Stimulated activated CD4-positive, alpha-beta T cell treated with anti-CD3 and anti-CD28 coated beads, Interleukin-4, amount 100 ng/mL, for 1 hour (primary cell): ENCODE results near the gene KRTAP10-12.
A peak's percentile ranks its signal among the peaks of the same experiment; 100 is the strongest.

Source experiments
- DNase-seq: peaks from one replicate; pipeline ENCODE4 v3.0.0-alpha.2; 2020

KRTAP10-12 gene

DNA sequence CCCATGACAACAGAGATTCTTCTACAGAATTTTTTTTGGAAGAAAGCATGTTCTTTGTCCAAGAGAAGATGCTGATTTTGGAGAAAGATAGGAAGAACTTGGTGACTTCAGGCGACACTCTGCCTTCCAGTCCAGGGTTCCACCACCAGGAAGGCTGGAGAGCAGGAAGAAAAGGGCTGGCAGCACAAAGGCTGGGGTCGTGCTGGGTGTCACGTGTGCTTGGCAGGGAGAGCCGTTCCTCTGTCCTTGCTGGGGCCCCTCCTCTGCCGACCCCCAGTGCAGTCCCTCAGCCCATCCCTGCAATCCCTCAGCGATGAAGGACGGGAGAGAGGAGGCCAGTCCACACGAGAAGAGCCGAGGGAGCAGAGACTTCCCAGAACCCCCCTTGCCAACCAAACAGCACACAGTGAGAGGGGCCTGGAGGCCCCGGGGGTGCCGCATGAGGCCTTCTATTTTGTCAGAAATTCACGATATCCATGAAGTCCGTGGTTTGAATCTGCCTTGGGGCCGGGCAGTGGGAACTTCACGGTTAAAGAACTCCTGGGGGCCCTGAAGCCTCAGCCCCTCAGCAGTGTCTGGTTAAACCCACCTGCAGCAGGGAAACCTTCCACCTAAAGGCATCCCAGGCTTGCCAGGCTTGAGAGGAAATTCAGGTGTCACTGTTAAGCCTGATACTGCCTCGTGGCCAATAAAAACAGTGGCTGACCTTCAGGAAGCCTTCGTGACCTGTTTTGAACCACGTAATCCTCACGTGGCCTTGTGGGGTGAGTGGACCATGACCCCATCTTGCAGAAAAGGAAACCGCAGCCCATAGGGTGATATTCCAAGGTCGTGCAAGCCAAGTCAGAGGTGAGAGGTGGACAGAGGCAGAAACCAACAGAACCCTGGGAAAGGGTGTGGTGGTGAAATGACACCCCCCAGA lies 3.4 kb downstream of the KRTAP10-12 start:
- DNase-seq: no peak

DNA sequence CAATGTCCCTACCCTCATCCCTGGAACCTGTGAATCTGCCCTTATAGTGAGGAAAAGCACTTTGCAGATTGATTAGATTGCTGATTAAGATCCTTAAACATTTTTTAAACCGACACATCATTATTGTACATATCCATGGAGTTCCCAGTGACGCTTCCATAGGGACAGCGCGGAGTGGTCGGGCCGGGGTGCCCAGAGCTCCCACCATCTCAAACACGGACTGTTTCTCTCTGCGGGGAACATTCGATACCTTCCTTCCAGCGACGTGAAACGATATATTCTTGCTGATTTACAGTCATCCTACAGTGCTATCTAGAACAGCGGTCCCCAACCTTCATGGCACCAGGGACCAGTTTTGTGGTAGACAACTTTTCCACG lies 4.0 kb downstream of the KRTAP10-12 start:
- DNase-seq: no peak

DNA sequence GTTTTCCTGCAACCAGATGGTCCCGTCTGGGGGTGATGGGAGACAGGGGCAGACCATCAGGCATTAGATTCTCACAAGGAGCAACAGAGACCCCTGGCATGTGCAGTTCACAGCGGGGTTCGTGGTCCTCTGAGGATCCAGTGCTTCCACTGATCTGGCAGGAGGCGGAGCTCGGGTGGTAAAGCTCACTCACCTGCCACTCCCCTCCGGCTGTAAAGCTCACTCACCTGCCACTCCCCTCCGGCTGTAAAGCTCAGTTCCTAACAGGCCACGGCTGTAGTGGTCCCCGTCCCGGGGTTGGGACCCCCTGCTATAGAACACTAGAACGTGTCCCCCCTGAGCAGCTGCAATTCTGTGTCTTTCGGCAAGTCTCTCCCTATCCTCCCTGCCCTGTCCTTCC lies 4.6 kb downstream of the KRTAP10-12 start:
- DNase-seq: no peak

DNA sequence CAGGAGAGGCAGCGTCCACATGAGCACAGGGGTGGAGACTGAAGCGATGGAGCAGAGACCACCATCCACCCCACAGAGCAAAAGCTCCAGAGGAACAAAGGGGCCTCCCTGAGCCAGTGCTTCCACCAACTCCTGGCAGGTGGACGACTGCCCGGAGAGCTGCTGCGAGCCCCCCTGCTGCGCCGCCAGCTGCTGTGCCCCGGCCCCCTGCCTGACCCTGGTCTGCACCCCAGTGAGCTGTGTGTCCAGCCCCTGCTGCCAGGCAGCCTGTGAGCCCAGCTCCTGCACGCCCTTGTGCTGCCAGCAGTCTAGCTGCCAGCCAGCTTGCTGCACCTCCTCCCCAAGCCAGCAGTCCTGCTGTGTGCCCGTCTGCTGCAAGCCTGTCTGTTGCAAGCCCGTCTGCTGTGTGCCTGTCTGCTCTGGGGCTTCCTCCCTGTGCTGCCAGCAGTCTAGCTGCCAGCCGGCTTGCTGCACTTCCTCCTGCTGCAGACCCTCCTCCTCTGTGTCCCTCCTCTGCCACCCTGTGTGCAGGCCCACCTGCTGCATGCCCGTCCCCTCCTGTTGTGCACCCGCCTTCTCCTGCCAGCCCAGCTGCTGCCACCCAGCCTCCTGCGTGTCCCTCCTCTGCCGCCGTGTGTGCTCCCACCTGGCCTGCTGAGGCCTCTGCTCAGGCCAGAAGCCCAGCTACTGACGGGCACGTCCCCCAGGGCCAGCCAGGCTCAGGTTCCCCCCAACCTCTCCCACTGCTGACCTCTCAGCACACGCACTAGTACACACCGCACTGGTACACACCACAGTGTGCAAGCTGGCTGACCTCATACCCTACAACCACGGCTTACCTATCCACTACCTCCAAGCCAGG lies 5.4 kb downstream of the KRTAP10-12 start:
- DNase-seq: no peak

DNA sequence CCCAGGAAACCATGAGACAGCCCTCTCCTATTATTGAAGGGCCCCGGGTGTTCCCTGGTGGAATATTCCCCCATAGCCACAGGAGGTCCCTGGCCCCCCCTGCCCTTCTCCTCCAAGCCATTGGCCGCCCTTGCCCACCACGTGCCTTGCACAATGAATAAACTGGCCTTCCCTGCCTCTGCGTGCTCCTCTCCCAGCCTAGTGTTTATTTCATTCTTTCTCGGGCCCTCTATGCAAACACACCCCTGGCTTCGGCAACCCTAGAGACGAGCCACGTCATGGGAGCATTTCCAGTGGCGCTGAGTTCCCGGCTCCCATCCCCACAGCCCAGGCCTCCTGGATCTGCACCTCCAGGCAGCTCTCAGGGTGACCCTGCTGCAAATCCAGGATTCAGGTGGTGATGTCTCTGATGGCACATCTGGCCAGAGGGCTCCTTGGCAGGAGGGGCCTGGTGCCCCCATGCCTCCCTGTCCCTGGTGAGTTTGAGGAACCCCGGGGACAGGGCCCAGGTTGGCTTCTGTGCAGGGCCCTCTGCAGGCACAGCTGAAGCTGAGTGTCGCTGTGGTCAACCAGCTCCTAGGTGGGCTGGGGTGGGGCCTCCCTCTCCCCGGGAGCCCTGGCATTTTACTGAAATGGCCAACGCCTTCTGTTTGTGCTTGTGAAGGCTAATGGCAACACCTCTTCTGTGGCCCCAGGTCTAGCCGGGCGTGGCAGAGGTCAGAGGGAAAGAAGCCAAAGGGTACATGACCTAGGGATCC lies 6.2 kb downstream of the KRTAP10-12 start:
- DNase-seq: no peak

DNA sequence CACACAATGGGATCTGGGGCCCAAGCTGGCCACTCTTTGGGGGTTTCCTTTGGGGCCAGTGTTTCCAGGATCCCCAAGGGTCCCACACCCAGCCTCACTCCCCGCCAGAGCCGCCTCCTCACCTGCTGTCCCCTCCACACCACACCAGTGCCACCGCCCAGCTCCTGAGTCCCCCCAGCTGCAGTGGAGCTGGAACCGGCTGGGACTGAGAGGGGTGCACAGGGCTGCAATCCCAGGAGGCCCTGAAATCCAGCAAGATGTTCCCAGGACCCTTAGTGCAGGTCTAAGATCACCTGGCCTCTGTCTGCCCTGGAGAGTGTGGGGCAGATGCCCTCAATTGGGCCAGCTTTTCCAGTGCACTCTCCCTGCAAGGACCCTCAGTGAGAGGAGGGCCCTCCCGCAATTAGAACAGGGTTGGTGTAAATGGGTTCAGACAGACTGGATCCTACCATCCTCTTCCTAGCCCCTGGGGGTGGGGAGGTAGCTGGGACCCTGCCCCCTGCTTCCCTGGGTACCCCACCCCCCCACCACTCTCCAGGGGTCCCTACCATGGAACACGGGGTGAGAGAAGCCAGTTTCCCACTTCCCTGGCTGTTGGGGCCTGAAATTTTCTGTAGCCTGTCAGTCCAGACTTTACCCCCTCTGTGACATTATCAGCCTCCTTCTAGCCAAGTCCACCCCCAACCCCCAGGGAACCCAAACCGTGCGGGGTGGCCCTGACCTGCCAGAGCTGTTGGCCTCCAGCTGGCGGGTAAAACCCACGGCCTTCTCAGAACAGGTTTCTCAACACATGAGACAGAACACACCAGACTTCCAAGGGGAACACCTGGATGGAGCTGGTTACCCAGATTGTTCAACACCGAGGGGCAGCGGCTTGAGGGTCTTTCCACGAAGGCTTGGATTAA lies 7.0 kb downstream of the KRTAP10-12 start:
- no peak for DNase-seq

DNA sequence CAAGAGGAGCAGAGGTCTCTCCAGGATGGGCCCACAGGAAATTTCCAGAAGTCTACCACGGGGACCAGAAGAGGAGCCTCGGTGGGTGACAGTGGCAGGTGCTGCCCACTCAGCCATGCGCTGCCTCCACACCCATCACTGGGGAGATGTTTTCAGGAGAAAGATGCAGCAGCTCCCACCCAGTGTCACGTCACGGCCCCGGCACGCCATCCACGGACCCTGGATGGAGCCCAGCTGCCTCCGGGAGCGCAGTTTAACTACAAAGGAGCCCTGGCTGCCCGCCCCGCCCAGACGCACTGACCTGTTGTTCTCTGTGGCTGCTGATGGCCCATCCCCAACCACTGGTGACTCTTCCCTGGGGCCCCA lies 7.6 kb downstream of the KRTAP10-12 start:
- no peak for DNase-seq

DNA sequence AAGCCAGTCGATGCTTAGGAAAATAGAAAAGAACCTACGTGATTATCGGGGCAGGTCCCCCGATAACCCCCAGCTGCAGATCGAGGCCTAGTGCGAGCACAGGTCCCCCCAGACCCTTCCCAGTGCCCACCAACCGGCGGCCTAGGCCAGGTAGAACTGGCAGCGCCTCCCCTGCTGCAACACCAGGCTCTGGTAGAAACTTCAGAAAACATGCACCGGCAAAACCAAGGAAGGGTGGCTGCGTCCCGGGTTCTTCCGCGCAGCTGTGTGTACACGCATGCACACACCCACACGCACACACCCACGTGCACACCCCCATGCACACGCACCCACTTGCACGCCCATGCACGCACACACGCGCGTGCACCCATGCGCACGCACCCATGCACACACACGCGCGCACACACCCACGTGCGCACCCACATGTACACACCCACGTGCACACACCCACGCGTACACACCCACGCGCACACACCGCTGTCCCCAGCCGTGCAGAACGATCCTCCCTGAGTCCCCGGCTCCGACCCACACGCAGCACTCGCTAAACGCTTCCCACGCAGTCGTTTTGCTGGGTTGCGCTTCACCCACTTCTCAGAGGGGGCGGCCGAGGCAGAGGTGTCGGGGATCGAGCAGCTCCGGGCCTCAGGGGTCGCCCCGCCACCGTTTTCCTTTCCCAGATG lies 9.2 kb downstream of the KRTAP10-12 start:
- no peak for DNase-seq

DNA sequence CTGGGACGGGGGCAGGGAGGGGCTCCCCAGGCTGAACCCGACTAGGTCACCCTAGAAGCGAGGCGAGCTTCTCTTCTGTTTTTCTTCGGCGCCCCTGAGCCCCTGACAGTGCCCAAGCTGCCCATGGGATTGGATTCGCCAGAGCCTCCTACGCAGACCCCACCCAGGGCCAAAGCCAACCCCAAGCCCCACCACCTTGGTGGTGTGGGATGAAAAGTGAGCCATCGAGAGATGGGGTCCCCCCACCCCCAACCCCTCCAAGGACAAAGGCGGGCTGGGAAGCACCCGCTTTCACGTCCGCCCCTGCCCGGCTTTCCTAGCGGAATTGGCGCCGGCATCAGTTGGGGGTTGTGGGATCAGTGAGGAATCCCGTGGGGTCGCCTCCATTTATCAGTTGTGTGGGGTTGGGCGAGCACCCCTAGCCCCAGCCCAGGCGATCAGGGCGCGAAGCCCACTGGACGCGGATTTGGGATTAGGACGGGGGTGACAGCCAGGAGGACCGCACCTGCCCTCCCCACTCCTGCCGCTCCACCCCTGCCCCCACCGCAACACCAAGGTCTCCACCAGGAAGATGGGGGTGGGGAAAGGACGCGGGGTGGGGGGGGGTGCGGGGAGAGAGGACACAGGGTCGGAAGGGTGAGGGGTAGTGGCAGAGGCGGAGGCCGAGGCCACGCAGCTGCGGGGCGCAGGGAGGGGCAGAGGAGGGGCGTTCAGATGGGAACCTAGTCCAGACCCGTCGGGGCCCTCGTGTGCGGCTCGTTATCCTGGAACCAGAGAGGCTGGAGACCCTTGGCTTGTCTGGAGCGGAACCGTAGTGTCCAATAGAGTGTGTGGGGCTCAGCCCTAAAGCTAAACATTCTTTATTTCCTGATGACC lies 10.0 kb downstream of the KRTAP10-12 start:
- DNase-seq: no peak

DNA sequence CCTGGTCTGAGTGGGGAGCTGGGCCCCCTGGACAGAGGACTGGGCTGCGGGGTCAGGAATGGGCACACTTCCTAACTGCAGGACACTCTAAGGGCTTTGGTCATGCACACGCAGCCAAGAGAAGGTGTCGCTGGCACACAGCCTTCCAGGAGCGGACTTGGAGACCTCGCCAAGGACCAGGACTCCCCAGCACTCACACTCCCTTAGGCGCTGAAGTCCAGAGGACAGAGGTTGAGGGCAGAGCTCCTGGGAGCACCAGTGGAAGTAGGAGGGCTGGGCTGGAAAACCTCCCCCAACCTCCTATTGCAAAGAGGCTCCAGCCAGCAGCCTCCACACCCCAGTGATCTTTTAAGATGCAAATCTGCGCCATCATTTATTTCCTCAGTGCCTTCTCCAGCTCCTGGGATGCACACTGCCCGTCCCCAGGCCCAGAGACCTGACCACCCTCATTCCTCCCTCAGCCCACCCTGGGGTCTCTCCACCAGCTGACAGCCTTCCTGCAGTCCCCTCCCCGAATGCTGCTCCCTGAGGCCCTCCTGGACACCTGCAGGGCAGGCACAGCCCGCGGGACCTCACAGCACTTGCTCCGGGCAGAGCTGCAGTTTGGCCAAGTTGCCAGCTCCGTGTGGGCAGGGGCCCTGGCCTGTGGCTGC lies 11.4 kb downstream of the KRTAP10-12 start:
- no peak for DNase-seq

DNA sequence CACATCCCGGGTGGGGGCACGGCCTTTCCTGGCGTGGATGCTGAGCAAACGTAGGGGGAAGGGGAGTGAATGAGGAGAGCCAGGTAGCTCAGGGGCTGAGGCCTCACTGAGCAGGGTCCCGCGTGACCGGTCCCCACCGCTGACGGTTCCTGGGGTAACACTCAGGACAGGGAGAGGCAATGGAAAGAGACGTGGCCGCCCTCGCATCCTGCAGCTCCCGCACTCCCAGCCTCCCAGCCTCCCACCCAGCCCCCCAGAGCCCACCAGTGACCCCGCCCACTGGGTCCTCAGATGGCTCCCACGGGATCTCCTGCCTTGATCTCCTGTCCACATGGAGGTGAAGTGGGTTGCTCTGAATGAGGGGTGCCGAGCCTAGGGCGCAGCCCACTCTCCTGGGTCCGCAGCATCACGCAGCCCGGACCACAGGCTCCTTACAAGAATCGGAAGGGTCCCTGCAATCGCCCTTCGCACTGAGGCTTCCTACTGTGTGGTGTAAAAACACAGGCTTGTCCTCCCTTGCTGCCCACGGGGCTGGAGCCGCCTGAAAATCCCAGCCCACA lies 12.0 kb downstream of the KRTAP10-12 start:
- DNase-seq: no peak

DNA sequence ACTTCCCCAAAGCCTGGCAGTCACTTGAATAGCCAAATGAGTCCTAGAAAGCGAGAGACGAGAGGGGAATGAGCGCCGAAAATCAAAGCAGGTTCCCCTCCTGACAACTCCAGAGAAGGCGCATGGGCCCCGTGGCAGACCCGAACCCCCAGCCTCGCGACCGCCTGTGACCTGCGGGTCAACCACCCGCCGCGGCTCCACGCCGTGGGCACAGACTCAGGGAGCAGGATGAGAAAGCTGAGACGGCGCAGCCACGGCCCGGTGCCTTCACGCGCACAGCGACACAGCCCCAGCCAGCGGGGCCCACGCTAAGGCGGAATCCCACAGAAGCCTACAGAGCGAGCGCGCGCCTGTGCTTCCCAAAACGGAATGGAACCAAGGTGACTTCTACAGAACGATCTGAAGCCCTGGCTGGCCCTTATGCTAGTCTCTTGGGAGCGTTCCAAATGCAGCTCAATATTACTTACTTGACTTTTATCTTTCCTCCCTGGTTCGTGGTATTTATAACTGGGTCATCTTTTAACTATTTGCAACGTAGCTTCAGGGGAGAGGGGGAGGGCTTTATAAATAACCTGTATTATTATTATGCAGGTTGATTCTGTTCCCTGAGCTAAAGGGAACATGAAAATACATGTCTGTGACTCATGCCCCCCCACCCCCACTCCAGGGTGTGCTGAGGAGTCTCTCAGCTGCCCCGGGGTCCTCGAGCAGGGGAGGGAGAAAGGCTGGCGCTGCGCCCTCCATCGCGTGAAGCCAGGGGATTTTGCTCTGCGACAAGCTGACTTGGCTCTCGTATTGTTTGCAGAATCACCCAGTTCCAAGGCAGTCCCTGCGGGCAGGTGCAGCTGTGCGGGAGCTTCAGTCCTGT lies 12.7 kb downstream of the KRTAP10-12 start:
- DNase-seq: peak; percentile 44

DNA sequence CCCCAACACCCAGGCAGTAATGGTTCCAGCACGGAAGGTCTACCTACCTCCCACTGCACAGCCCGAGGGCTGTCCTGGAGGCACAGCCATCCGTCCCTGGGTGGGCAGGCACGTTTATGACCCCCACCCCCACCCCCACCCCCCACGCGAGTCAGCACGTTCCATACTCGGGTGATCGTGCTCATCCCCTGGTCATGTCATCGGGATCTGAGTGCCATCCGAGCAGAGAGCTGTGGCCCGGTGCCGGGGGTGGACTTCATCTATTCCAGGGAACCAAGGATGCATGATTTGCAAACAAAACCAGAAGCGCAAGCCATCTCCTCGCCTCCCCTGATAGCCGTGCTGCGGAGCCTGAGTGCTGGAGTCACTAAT lies 13.3 kb downstream of the KRTAP10-12 start:
- no peak for DNase-seq

DNA sequence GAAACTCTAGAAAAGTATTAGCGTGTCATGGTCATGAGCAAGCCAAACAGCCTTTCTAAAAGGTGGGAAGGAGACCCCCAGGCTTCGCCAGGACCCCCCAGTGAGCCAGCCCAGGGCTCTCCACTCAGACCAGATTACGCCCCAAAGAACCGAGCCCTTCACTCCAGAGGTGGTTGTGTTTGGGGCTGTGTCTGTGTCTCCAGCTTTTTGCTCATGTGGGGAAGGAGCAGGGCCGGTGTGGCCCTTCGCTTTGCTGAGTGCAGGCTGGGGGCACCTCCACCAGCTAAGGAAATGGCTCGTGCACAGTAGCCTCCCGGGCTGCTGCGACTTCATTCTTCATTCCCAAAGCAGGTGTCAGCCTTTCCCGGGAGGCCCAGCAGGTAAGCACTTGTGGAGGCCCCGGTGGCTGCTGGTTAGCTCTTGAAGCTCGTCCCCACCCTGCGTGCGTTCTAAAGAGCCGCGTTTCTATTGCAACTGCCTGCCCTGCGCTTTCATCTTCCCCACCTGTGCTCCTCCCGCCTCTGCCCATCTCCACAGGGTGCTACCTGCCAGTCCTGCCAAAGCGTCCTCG lies 13.9 kb downstream of the KRTAP10-12 start:
- no peak for DNase-seq

DNA sequence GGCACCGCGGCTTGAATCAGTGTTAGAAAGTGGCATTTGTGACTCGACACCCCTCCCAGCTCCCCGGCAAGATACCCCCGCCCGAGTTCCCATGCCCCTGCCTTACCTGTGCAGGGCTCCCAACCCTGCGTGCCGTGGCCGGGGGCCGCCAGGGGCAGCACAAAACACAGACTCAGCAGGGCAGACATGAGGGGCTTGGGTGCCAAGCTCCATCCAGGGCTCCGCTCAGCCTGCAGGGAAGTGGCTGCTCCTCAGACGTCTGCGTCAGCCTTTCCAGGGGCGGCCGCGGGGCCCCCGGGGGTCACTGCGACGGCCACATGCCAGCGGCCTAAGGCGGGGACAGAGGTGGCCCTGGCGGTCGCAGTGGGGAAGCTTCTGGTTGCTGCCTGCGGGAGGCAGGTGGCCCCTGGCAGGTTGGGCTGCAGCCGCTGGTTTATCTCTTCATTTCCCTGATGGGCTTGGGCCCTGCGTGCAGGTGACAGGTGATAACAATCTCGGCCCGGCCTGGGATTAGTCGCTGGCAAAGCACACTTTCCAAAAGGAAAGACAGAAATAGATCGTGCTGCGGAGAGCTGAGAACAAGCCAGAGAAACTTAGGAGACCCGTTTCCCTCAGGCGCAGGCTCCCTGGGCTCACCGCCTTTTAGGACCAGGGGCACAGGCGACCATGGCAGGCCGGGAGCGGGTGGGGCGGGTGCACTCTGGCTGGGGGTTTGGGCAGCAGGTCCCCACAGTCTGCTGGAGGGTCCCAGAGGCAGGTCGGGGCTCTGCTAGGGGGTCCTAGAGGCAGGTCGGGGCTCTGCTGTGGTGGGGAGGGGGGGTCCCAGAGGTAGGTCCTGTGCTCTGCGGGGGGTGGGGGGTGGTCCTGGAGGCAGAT lies 14.6 kb downstream of the KRTAP10-12 start, which contains the start of gene TSPEAR:
Gene TSPEAR, minus strand, starts transcription at position 246 of the 876 bp plus-strand sequence. Its CDS starts 58 bp downstream, at position 188.
- DNase-seq: no peak

DNA sequence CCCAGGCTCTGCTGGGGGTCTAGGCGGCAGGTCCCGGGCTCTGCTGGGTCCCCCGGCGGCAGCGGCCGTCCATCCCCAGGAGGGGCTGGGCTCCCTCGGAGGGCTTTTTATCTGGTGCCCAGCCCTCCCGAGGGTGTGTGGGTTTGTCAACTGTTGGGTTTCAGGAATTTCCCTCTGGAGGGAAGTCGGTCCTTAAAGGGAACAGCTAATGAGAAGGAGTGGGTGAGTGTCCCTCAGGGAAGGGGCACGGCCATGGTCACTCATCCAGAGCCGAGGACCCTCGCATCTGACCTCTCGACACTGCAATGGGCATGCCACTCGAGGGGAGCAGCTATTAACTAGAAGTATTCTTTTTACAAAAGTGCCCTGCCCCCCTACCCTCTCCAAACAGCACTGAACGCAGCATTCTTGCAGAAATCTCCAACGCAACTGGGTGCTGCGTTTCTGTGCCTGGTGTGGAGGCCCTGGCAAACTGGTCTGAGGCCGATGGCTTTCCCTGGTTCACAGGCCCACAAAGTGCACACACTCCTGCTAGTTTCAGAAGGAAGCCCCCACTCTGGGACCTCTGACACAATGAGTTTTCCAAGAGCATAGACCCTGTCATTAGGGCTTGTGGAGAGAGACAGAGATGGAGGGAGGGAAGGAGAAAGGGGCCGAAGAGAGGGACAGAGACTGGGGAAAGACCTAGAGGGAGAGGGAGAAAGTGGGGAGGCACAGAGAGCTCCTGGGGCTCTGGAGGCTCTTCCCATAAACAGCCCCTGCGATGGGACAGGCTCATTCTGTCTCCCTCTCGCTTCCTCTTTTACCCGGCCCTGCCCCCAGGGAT lies 15.4 kb downstream of the KRTAP10-12 start:
- no peak for DNase-seq
